HepG2 (cell line): ENCODE measurements around the gene DPT. TPM values are rescaled to one million over a fixed set of nuclear protein-coding genes. Genes with fewer than 3 reads are reported as not detected.

Source experiments
- AHR ChIP-seq: IDR thresholded peaks from 2 replicates; pipeline ENCODE4 v1.6.1; 2018; ENCODE audit warnings: missing genetic modification reagents, missing compliant biosample characterization
- CEBPB ChIP-seq: IDR thresholded peaks from 2 replicates; pipeline ENCODE4 v1.6.1; 2011; ENCODE audit warnings: low read depth, low read length, improper control_type of control experiment, borderline replicate concordance
- ELF1 ChIP-seq: sonication (generic); formaldehyde crosslinking; IDR thresholded peaks from 2 replicates; pipeline ENCODE4 v1.4.0; 2020; ENCODE audit warnings: missing genetic modification reagents
- FOXA3 ChIP-seq: IDR thresholded peaks from 2 replicates; pipeline ENCODE4 v1.6.1; 2016; ENCODE audit warnings: missing genetic modification reagents, missing compliant biosample characterization
- FOXJ3 ChIP-seq: sonication (generic); formaldehyde crosslinking; IDR thresholded peaks from 2 replicates; pipeline ENCODE4 v1.4.0; 2020; ENCODE audit warnings: missing genetic modification reagents, mild to moderate bottlenecking, borderline replicate concordance
- KAT8 ChIP-seq: IDR thresholded peaks from 2 replicates; pipeline ENCODE4 v1.6.1; 2016; ENCODE audit warnings: missing genetic modification reagents, missing compliant biosample characterization
- NR2F6 ChIP-seq, 2 experiments: IDR thresholded peaks; 2 replicates each; pipeline ENCODE4 v1.6.1; 2016; ENCODE audit warnings: antibody characterized with exemption in 1 of 2, mild to moderate bottlenecking in 1 of 2
- POGZ ChIP-seq: sonication (generic); formaldehyde crosslinking; IDR thresholded peaks from 2 replicates; pipeline ENCODE4 v1.4.0; 2020; ENCODE audit warnings: mild to moderate bottlenecking, missing genetic modification reagents
- SIX4 ChIP-seq: sonication (generic); formaldehyde crosslinking; IDR thresholded peaks from 2 replicates; pipeline ENCODE4 v1.4.0; 2020; ENCODE audit warnings: missing genetic modification reagents
- TCF7L2 ChIP-seq: IDR thresholded peaks from 2 replicates; pipeline ENCODE4 v1.6.1; 2011; ENCODE audit warnings: mild to moderate bottlenecking, low read depth, low read length, moderate library complexity
- TEAD3 ChIP-seq: optimal IDR thresholded peaks from 2 replicates; pipeline ENCODE3; 2016; ENCODE audit warnings: borderline replicate concordance
- THAP11 ChIP-seq: IDR thresholded peaks from 2 replicates; pipeline ENCODE4 v1.6.1; 2016; ENCODE audit warnings: missing biosample characterization, missing genetic modification reagents
- U2AF2 ChIP-seq: fragments of 200-400 bp; formaldehyde crosslinking; IDR thresholded peaks from 2 replicates; pipeline ENCODE4 v1.6.1; 2017; ENCODE audit warnings: low read depth, mild to moderate bottlenecking, low read length
- ZBTB21 ChIP-seq: sonication (generic); formaldehyde crosslinking; IDR thresholded peaks from 2 replicates; pipeline ENCODE4 v1.4.0; 2020; ENCODE audit warnings: missing genetic modification reagents
- ZBTB38 ChIP-seq: sonication (generic); formaldehyde crosslinking; IDR thresholded peaks from 2 replicates; pipeline ENCODE4 v1.5.1; 2020; ENCODE audit warnings: mild to moderate bottlenecking, missing genetic modification reagents
- ZFP36L1 ChIP-seq: sonication (generic); formaldehyde crosslinking; IDR thresholded peaks from 2 replicates; pipeline ENCODE4 v1.8.0; 2022; ENCODE audit warnings: mild to moderate bottlenecking, missing genetic modification reagents, moderate library complexity
- ZFP90 ChIP-seq: sonication (generic); formaldehyde crosslinking; IDR thresholded peaks from 2 replicates; pipeline ENCODE4 v1.8.0; 2022; ENCODE audit warnings: missing genetic modification reagents, mild to moderate bottlenecking, inconsistent platforms, borderline replicate concordance
- ZNF224 ChIP-seq: sonication (generic); formaldehyde crosslinking; IDR thresholded peaks from 2 replicates; pipeline ENCODE4 v1.5.0; 2020; ENCODE audit warnings: mild to moderate bottlenecking, missing genetic modification reagents
- ZNF230 ChIP-seq: sonication (generic); formaldehyde crosslinking; IDR thresholded peaks from 2 replicates; pipeline ENCODE4 v1.4.0; 2020; ENCODE audit warnings: mild to moderate bottlenecking, missing genetic modification reagents
- ZNF362 ChIP-seq: sonication (generic); formaldehyde crosslinking; IDR thresholded peaks from 2 replicates; pipeline ENCODE4 v1.4.0; 2020; ENCODE audit warnings: missing genetic modification reagents, mild to moderate bottlenecking, borderline replicate concordance
- ZNF484 ChIP-seq: sonication (generic); formaldehyde crosslinking; IDR thresholded peaks from 2 replicates; pipeline ENCODE4 v1.5.1; 2020; ENCODE audit warnings: mild to moderate bottlenecking, low read depth, missing genetic modification reagents, borderline replicate concordance
- ZNF816 ChIP-seq: sonication (generic); formaldehyde crosslinking; IDR thresholded peaks from 2 replicates; pipeline ENCODE4 v1.8.0; 2022; ENCODE audit warnings: missing genetic modification reagents, mild to moderate bottlenecking, borderline replicate concordance
- ZSCAN25 ChIP-seq: sonication (generic); formaldehyde crosslinking; IDR thresholded peaks from 2 replicates; pipeline ENCODE4 v1.8.0; 2022; ENCODE audit warnings: mild to moderate bottlenecking, missing genetic modification reagents
- ZSCAN29 ChIP-seq: sonication (generic); formaldehyde crosslinking; conservative IDR thresholded peaks from 2 replicates; pipeline ENCODE4 v1.4.0; 2020; ENCODE audit warnings: mild to moderate bottlenecking, missing genetic modification reagents
- polyA plus RNA-seq, 8 experiments: library from polyadenylated mRNA; depleted of rRNA in 3 of 8; stranded (reverse) in 7 of 8; unstranded in 1 of 8; fragments of >200 nt; fragmentation: Illumina TruSeq in 4 of 8; extraction: Trizol in 4 of 8; gene quantifications; 2 replicates each; pipeline versions ENCODE4 v1.2.1 to v1.2.3, GENCODE V29; 2011 to 2016; ENCODE audit warnings: low read depth in 4 of 8, missing spikeins in 1 of 8, mixed read lengths in 1 of 8; ENCODE audit not compliant: insufficient read depth in 1 of 8
- total RNA-seq, 5 experiments: library from RNA; depleted of rRNA; stranded (reverse); fragments of >200 nt; fragmentation: Illumina TruSeq; extraction: Trizol; gene quantifications; 2 replicates each; pipeline ENCODE4 v1.2.3, GENCODE V29; 2016; ENCODE audit warnings: low read depth in 1 of 5
- TF ChIP-seq, protein P1 (sequence below): sonication (generic); formaldehyde crosslinking; IDR thresholded peaks from 2 replicates; pipeline ENCODE4 v1.5.0; 2020; ENCODE audit warnings: missing genetic modification reagents
- TF ChIP-seq, protein P2 (sequence below): IDR thresholded peaks from 2 replicates; pipeline ENCODE4 v1.6.1; 2018; ENCODE audit warnings: missing genetic modification reagents, mild to moderate bottlenecking, missing compliant biosample characterization
- TF ChIP-seq, protein P3 (sequence below): sonication (generic); formaldehyde crosslinking; IDR thresholded peaks from 2 replicates; pipeline ENCODE4 v1.8.0; 2022; ENCODE audit warnings: missing genetic modification reagents, mild to moderate bottlenecking, borderline replicate concordance
- TF ChIP-seq, protein P4 (sequence below): sonication (generic); formaldehyde crosslinking; conservative IDR thresholded peaks from 2 replicates; pipeline ENCODE4 v1.8.1; 2023; ENCODE audit warnings: missing genetic modification reagents

The DPT gene
- total and polyA plus RNA-seq, 2 of the 13 experiments (the other 11 are each of a cell fraction or from before 2014, with no cell fraction given): 0.04 TPM; not detected in 1

DNA sequence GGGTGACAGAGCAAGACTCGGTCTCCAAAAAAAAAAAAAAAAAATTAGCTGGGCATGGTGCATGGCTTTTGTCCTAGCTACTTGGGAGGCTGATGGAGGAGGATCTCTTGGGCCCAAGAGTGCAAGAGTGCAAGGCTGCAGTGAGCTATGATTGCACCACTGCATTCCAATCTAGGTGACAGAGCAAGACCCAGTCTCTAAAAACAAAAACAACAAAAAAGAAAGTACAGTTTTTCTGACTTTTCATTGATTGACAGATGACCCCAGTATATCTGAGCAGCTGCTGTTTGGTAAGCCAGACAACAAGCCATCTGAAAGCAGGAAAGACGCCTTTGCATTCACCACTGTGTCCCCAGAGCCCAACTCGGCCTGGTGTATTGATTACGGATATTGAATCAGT lies 10.9 kb upstream of the DPT start (continued):
- TF ChIP-seq, protein P1, sequence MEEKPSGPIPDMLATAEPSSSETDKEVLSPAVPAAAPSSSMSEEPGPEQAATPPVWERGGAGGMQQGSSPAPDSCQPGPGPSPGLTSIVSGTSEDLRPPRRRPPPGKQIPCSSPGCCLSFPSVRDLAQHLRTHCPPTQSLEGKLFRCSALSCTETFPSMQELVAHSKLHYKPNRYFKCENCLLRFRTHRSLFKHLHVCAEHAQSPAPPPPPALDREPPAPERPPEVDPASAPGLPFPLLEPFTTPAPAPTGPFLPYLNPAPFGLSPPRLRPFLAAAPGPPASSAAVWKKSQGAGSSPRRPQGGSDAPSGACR (CRISPR knock-in tag): 0 out of 2 replicates have a peak, but pooled peaks have one; percentile 29
- no peak for TF ChIP-seq ZFP36L1
- TF ChIP-seq FOXA3: peak; percentile 35; the same call in 1 of the 2 replicates
- TF ChIP-seq SIX4 (CRISPR knock-in tag): no peak
- TF ChIP-seq, protein P2, sequence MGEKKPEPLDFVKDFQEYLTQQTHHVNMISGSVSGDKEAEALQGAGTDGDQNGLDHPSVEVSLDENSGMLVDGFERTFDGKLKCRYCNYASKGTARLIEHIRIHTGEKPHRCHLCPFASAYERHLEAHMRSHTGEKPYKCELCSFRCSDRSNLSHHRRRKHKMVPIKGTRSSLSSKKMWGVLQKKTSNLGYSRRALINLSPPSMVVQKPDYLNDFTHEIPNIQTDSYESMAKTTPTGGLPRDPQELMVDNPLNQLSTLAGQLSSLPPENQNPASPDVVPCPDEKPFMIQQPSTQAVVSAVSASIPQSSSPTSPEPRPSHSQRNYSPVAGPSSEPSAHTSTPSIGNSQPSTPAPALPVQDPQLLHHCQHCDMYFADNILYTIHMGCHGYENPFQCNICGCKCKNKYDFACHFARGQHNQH (CRISPR knock-in tag): peak; percentile 67; the same call in 1 of the 2 replicates
- no peak for TF ChIP-seq ELF1
- no peak for TF ChIP-seq NR2F6 (IDR thresholded peaks at IDR 0.05)
- TF ChIP-seq NR2F6 (CRISPR knock-in tag; IDR thresholded peaks at IDR 0.05): no peak; the same call in 1 of the 2 replicates
- peak; percentile 89 for TF ChIP-seq ZNF362
- TF ChIP-seq TEAD3 (CRISPR knock-in tag): peak; percentile 89
- no peak for TF ChIP-seq TCF7L2
- TF ChIP-seq KAT8 (CRISPR knock-in tag): no peak
- TF ChIP-seq ZNF230 (CRISPR knock-in tag): no peak
- no peak for TF ChIP-seq ZBTB21 (CRISPR knock-in tag)
- TF ChIP-seq, protein P3, sequence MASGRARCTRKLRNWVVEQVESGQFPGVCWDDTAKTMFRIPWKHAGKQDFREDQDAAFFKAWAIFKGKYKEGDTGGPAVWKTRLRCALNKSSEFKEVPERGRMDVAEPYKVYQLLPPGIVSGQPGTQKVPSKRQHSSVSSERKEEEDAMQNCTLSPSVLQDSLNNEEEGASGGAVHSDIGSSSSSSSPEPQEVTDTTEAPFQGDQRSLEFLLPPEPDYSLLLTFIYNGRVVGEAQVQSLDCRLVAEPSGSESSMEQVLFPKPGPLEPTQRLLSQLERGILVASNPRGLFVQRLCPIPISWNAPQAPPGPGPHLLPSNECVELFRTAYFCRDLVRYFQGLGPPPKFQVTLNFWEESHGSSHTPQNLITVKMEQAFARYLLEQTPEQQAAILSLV (CRISPR knock-in tag): no peak
- TF ChIP-seq U2AF2: no peak
- TF ChIP-seq THAP11 (CRISPR knock-in tag): peak; percentile 49; the same call in 1 of the 2 replicates
- TF ChIP-seq CEBPB: peak; percentile 88
- TF ChIP-seq ZSCAN29 (CRISPR knock-in tag): no peak
- TF ChIP-seq, protein P4, sequence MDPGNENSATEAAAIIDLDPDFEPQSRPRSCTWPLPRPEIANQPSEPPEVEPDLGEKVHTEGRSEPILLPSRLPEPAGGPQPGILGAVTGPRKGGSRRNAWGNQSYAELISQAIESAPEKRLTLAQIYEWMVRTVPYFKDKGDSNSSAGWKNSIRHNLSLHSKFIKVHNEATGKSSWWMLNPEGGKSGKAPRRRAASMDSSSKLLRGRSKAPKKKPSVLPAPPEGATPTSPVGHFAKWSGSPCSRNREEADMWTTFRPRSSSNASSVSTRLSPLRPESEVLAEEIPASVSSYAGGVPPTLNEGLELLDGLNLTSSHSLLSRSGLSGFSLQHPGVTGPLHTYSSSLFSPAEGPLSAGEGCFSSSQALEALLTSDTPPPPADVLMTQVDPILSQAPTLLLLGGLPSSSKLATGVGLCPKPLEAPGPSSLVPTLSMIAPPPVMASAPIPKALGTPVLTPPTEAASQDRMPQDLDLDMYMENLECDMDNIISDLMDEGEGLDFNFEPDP (CRISPR knock-in tag): no peak
- no peak for TF ChIP-seq ZSCAN25 (CRISPR knock-in tag)
- no peak for TF ChIP-seq ZFP90 (CRISPR knock-in tag)
- peak; percentile 32; the same call in 1 of the 2 replicates for TF ChIP-seq FOXJ3
- TF ChIP-seq ZNF484 (CRISPR knock-in tag): no peak
- no peak for TF ChIP-seq ZNF816 (CRISPR knock-in tag)
- TF ChIP-seq POGZ (CRISPR knock-in tag): peak; percentile 93
- no peak for TF ChIP-seq AHR (CRISPR knock-in tag)
- no peak for TF ChIP-seq ZBTB38 (CRISPR knock-in tag)
- 0 out of 2 replicates have a peak, but pooled peaks have one; percentile 57 for TF ChIP-seq ZNF224 (CRISPR knock-in tag)
